Rectal smooth muscle tissue (tissue), 1 donor: ENCODE data around the gene ZCWPW1.

Source experiments
- H3K27ac ChIP-seq: one replicate; pipeline ENCODE4 v1.7.0; 2013; ENCODE audit warnings: low read depth, low read length, inconsistent platforms
- H3K27me3 ChIP-seq: one replicate; pipeline ENCODE4 v1.7.0; 2013; ENCODE audit warnings: low read length; ENCODE audit not compliant: control insufficient read depth, insufficient read depth
- H3K36me3 ChIP-seq: one replicate; pipeline ENCODE4 v1.7.0; 2013; ENCODE audit warnings: low read length; ENCODE audit not compliant: control insufficient read depth, insufficient read depth
- H3K4me1 ChIP-seq: one replicate; pipeline ENCODE4 v1.7.0; 2013; ENCODE audit warnings: low read length; ENCODE audit not compliant: control insufficient read depth, insufficient read depth
- H3K4me3 ChIP-seq: one replicate; pipeline ENCODE4 v1.7.0; 2013; ENCODE audit warnings: low read length
- H3K9ac ChIP-seq: one replicate; pipeline ENCODE4 v1.7.0; 2013; ENCODE audit warnings: low read length

ZCWPW1 gene

GRCh38 chr7:100433592-100434296 is 5.2 kb upstream of the ZCWPW1 start:
- Histone ChIP-seq H3K4me1 (peaks cover 11% of the 10 kb centered on the region), H3K36me3 (peaks cover 5% of the 10 kb centered on the region), H3K27ac (no peak overlapping the region), H3K9ac (no peak overlapping the region), H3K4me3 (no peak overlapping the region), H3K27me3 (no peaks in the 10 kb centered on the region)

- H3K27me3 ChIP-seq, result no peaks in the 10 kb centered on the region
- no peak overlapping the region for H3K27ac ChIP-seq
- H3K9ac ChIP-seq, result no peak overlapping the region
- H3K36me3 ChIP-seq, result peaks cover 5% of the 10 kb centered on the region
- H3K4me3 ChIP-seq, result no peak overlapping the region
- H3K4me1 ChIP-seq, result peaks cover 11% of the 10 kb centered on the region
Measured at GRCh38 chr7:100433276-100433591, 4.7 kb upstream of the ZCWPW1 start.

- Histone ChIP-seq H3K9ac (no peak overlapping the region), H3K4me3 (no peak overlapping the region), H3K27me3 (no peaks in the 10 kb centered on the region), H3K4me1 (peaks cover 11% of the 10 kb centered on the region), H3K27ac (no peak overlapping the region), H3K36me3 (peaks cover 5% of the 10 kb centered on the region)
Measured at GRCh38 chr7:100432621-100433275, 4.2 kb upstream of the ZCWPW1 start.

- Histone ChIP-seq H3K36me3 (peaks cover 5% of the 10 kb centered on the region), H3K4me1 (peaks cover 11% of the 10 kb centered on the region), H3K4me3 (peak overlapping the region; percentile 26), H3K27me3 (no peaks in the 10 kb centered on the region), H3K9ac (no peak overlapping the region), H3K27ac (no peak overlapping the region)
Measured at GRCh38 chr7:100432053-100432452, 3.5 kb upstream of the ZCWPW1 start.

- Histone ChIP-seq H3K36me3 (peaks cover 5% of the 10 kb centered on the region), H3K27ac (peak overlapping the region; percentile 12), H3K27me3 (no peaks in the 10 kb centered on the region), H3K4me1 (peaks cover 11% of the 10 kb centered on the region), H3K4me3 (peak overlapping the region; percentile 18), H3K9ac (no peak overlapping the region)
Measured at GRCh38 chr7:100431286-100431735, 2.8 kb upstream of the ZCWPW1 start.

GRCh38 chr7:100430493-100431285 is 2.2 kb upstream of the ZCWPW1 start:
- Histone ChIP-seq H3K27ac (peak overlapping the region; percentile 100), H3K27me3 (no peaks in the 10 kb centered on the region), H3K4me3 (peak overlapping the region; percentile 95), H3K9ac (peak overlapping the region; percentile 36), H3K36me3 (peaks cover 5% of the 10 kb centered on the region), H3K4me1 (peaks cover 11% of the 10 kb centered on the region)

- H3K36me3 ChIP-seq, result peaks cover 5% of the 10 kb centered on the region
- H3K27me3 ChIP-seq, result no peaks in the 10 kb centered on the region
- peaks cover 6% of the 10 kb centered on the region for H3K4me1 ChIP-seq
- H3K9ac ChIP-seq, result peak within 1 kb of the TSS; percentile 97
- peak within 1 kb of the TSS; percentile 100 for H3K27ac ChIP-seq
- H3K4me3 ChIP-seq, result peak within 1 kb of the TSS; percentile 95
Measured at GRCh38 chr7:100429637-100430492, 1.4 kb upstream of the ZCWPW1 start, which contains the start of gene MEPCE. TSS of gene MEPCE (plus strand) at chr7:100429831. CDS start at chr7:100430019, 188 bp downstream.

- H3K4me3 ChIP-seq, result peak overlapping the region; percentile 95
- no peaks in the 10 kb centered on the region for H3K27me3 ChIP-seq
- peaks cover 5% of the 10 kb centered on the region for H3K36me3 ChIP-seq
- peak overlapping the region; percentile 100 for H3K27ac ChIP-seq
- peaks cover 6% of the 10 kb centered on the region for H3K4me1 ChIP-seq
- H3K9ac ChIP-seq, result peak overlapping the region; percentile 92
Measured at GRCh38 chr7:100428967-100429636, 599 bp upstream of the ZCWPW1 start.

GRCh38 chr7:100427762-100428198 is 723 bp downstream of the ZCWPW1 start:
- no peak overlapping the region for H3K9ac ChIP-seq

GRCh38 chr7:100426516-100426915 is 2.0 kb downstream of the ZCWPW1 start:
- no peak overlapping the region for H3K9ac ChIP-seq
- no peak overlapping the region for H3K27ac ChIP-seq
- H3K4me1 ChIP-seq, result peaks cover 6% of the 10 kb centered on the region
- H3K4me3 ChIP-seq, result no peak overlapping the region
- H3K27me3 ChIP-seq, result no peaks in the 10 kb centered on the region
- no peaks in the 10 kb centered on the region for H3K36me3 ChIP-seq

More at GRCh38 chr7:100427762-100428198, 723 bp downstream of the ZCWPW1 start:
- Histone ChIP-seq H3K4me1 (peaks cover 6% of the 10 kb centered on the region), H3K4me3 (peak overlapping the region; percentile 88), H3K36me3 (no peaks in the 10 kb centered on the region), H3K27me3 (no peaks in the 10 kb centered on the region), H3K27ac (peak overlapping the region; percentile 100)

- no peak overlapping the region for H3K27ac ChIP-seq
Measured at GRCh38 chr7:100425347-100425746, 3.2 kb downstream of the ZCWPW1 start.

More at GRCh38 chr7:100425347-100425746, 3.2 kb downstream of the ZCWPW1 start:
- Histone ChIP-seq H3K36me3 (no peaks in the 10 kb centered on the region), H3K27me3 (no peaks in the 10 kb centered on the region), H3K9ac (no peak overlapping the region), H3K4me1 (no peaks in the 10 kb centered on the region), H3K4me3 (no peak overlapping the region)
